Ishikawa (cell line): Measurements from ENCODE around the gene GSK3B.

Source experiments
- CEBPB ChIP-seq: IDR thresholded peaks from 2 replicates; pipeline ENCODE4 v1.6.1; 2012
- CREB1 ChIP-seq: IDR thresholded peaks from 2 replicates; pipeline ENCODE4 v1.6.1; 2012; ENCODE audit warnings: low read depth
- EGR1 ChIP-seq: IDR thresholded peaks from 2 replicates; pipeline ENCODE4 v1.6.1; 2012
- EP300 ChIP-seq: IDR thresholded peaks from 2 replicates; pipeline ENCODE4 v1.6.1; 2012; ENCODE audit warnings: borderline replicate concordance
- FOXM1 ChIP-seq: IDR thresholded peaks from 2 replicates; pipeline ENCODE4 v1.6.1; 2012; ENCODE audit warnings: low read depth, borderline replicate concordance
- MAX ChIP-seq: IDR thresholded peaks from 2 replicates; pipeline ENCODE4 v1.6.1; 2012
- NFIC ChIP-seq: IDR thresholded peaks from 2 replicates; pipeline ENCODE4 v1.6.1; 2012
- RAD21 ChIP-seq: IDR thresholded peaks from 2 replicates; pipeline ENCODE4 v1.6.1; 2012; ENCODE audit warnings: low read depth
- TAF1 ChIP-seq: IDR thresholded peaks from 2 replicates; pipeline ENCODE4 v1.6.1; 2012; ENCODE audit warnings: low read depth, mild to moderate bottlenecking
- TCF12 ChIP-seq: IDR thresholded peaks from 2 replicates; pipeline ENCODE4 v1.6.1; 2012; ENCODE audit warnings: low read depth
- TEAD4 ChIP-seq: IDR thresholded peaks from 2 replicates; pipeline ENCODE4 v1.6.1; 2012
- YY1 ChIP-seq: IDR thresholded peaks from 2 replicates; pipeline ENCODE4 v1.6.1; 2012; ENCODE audit warnings: low read depth
- ZBTB7A ChIP-seq: IDR thresholded peaks from 2 replicates; pipeline ENCODE4 v1.6.1; 2012; ENCODE audit warnings: low read depth
- TF ChIP-seq, protein P1 (sequence below): IDR thresholded peaks from 2 replicates; pipeline ENCODE4 v1.6.1; 2012; ENCODE audit warnings: low read depth, mild to moderate bottlenecking
- TF ChIP-seq, protein P2 (sequence below): IDR thresholded peaks from 2 replicates; pipeline ENCODE4 v1.6.1; 2012

GSK3B gene

DNA sequence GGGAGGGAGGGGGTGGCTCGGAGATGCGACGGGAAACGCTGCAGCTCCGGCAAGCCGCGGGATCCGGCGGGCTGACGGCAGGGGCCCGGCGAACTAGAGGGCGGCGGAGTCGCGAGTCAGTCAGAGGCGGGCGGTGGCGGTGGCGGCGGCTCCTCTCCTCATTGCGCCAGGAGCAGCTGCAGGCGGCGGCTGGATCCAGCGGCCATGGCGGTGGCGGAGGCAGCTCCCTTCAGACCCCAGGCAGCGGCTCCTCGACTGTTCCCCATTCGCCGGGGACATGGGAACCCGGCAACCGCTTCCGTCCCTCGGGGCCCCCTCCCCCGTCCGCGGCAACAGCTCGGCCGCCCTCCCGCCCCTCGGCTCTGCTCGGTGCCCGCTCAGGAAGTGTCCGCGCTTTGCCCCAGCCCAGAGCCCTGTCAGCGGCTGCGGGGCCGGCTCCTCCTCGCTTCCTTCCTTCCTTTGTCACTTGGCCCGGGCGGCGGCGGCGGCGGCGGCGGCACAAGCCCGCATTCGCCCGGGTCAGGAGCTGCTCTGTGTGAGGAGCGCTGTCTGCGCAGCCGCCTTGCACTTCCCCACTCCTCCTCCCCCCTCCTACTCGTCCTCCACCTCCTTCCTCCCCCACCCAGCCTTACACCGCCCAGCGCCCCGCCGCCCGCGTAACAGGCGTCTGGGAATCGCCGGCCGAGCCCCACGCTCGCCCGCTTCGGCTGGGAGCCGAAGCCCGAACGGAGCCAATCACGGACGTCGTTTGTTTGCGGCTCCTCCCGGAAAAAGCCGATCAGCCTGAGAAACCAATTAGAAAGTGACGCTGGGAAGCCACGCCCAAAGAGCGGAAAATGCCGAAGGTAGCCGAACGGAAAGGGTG, at the start of gene GSK3B:
GSK3B (minus strand) TSS at position 537 of the 865 bp plus-strand sequence. CDS start 1,013 bp downstream, outside the sequence.
- TF ChIP-seq, protein P1, sequence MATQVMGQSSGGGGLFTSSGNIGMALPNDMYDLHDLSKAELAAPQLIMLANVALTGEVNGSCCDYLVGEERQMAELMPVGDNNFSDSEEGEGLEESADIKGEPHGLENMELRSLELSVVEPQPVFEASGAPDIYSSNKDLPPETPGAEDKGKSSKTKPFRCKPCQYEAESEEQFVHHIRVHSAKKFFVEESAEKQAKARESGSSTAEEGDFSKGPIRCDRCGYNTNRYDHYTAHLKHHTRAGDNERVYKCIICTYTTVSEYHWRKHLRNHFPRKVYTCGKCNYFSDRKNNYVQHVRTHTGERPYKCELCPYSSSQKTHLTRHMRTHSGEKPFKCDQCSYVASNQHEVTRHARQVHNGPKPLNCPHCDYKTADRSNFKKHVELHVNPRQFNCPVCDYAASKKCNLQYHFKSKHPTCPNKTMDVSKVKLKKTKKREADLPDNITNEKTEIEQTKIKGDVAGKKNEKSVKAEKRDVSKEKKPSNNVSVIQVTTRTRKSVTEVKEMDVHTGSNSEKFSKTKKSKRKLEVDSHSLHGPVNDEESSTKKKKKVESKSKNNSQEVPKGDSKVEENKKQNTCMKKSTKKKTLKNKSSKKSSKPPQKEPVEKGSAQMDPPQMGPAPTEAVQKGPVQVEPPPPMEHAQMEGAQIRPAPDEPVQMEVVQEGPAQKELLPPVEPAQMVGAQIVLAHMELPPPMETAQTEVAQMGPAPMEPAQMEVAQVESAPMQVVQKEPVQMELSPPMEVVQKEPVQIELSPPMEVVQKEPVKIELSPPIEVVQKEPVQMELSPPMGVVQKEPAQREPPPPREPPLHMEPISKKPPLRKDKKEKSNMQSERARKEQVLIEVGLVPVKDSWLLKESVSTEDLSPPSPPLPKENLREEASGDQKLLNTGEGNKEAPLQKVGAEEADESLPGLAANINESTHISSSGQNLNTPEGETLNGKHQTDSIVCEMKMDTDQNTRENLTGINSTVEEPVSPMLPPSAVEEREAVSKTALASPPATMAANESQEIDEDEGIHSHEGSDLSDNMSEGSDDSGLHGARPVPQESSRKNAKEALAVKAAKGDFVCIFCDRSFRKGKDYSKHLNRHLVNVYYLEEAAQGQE, result peak; percentile 22; the same call in 1 of the 2 replicates
- TF ChIP-seq FOXM1 (no peak), TEAD4 (0 out of 2 replicates have a peak, but pooled peaks have one; percentile 4), NFIC (0 out of 2 replicates have a peak, but pooled peaks have one; percentile 10), YY1 (peak; percentile 82), EP300 (no peak), EGR1 (no peak; the same call in 1 of the 2 replicates), MAX (peak; percentile 2; the same call in 1 of the 2 replicates), TCF12 (peak; percentile 44; the same call in 1 of the 2 replicates), TAF1 (peak; percentile 69), RAD21 (no peak), ZBTB7A (peak; percentile 41; the same call in 1 of the 2 replicates), CREB1 (no peak), CEBPB (no peak)
- TF ChIP-seq, protein P2, sequence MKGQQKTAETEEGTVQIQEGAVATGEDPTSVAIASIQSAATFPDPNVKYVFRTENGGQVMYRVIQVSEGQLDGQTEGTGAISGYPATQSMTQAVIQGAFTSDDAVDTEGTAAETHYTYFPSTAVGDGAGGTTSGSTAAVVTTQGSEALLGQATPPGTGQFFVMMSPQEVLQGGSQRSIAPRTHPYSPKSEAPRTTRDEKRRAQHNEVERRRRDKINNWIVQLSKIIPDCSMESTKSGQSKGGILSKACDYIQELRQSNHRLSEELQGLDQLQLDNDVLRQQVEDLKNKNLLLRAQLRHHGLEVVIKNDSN, result peak; percentile 36; the same call in 1 of the 2 replicates

DNA sequence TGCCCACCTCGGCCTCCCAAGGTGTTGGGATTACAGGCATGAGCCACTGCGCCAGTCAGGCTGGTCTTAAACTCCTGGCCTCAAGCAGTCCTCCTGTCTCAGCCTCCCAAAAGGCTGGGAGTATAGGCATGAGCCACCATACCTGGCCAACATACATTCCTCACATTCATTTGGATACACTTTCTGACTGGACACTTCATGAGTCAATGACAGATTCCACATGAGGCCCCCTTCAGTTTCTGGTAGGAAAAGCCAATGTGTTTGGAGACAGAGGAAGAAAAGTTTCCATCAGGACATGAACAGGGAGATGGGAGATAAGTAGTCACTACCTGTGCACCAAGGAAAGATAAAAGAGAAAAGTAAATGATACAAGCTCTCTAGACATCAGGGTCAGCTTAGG, 49.4 kb upstream of the GSK3B start:
- TF ChIP-seq MAX (no peak), TCF12 (no peak), TEAD4 (no peak), EP300 (no peak), ZBTB7A (no peak), RAD21 (no peak), CEBPB (no peak), EGR1 (no peak), NFIC (no peak), YY1 (no peak), TAF1 (no peak), FOXM1 (no peak)
- TF ChIP-seq, protein P2, result no peak

DNA sequence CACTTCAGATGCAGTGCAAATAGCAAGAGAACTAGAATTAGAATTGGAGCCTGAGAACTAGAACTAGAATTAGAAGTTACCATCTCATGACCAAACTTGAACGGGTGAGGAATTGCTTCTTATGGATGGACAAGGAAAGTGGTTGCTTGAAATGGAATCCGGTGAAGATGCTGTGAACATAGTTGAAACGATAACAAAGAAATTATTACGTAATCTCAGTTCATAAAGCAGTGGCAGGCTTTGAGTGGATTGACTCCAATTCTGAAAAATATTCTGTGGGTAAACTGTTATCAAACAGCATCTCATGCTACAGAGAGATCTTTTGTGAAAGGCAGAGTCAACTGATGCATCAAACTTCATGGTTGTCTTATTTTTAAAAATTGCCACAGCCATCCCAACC, 48.0 kb upstream of the GSK3B start:
- TF ChIP-seq CEBPB (peak; percentile 41; the same call in 1 of the 2 replicates), MAX (no peak)

GRCh38 chr3:120140098-120140742, 46.0 kb upstream of the GSK3B start:
- TF ChIP-seq RAD21 (no peak), CREB1 (no peak), EGR1 (no peak), FOXM1 (no peak), NFIC (no peak), EP300 (no peak), ZBTB7A (no peak), TEAD4 (no peak), TAF1 (no peak), TCF12 (no peak), CEBPB (no peak), YY1 (no peak), MAX (no peak)
- TF ChIP-seq, protein P2, result no peak
- TF ChIP-seq, protein P1, result no peak
